H1 (cell line): ENCODE results near the gene EFCAB8. TPM values are rescaled to one million over a fixed set of nuclear protein-coding genes. Genes with fewer than 3 reads are reported as not detected.
A peak's percentile ranks its signal among the peaks of the same experiment; 100 is the strongest.

ENCODE experiments used
- CTCF ChIA-PET: fragments of 300-600 bp; sonication (Branson Sonifier 250); formaldehyde crosslinking; loops from one replicate; lab custom pipeline; 2021; ENCODE audit not compliant: partially characterized antibody; lab: Charles Lee
- POLR2A ChIA-PET: fragments of 300-600 bp; sonication (Branson Sonifier 250); formaldehyde crosslinking; loops from one replicate; lab custom pipeline; 2021; ENCODE audit warnings: inconsistent platforms; ENCODE audit not compliant: partially characterized antibody; lab: Charles Lee
- DNase-seq, 2 experiments: peaks; one replicate each; pipeline versions ENCODE4 v3.0.0 to v3.0.0-alpha.2; 2010 to 2022; ENCODE audit warnings: low spot score in 2 of 2, low read depth in 1 of 2, mixed read lengths in 1 of 2
- FAIRE-seq: peaks from 2 replicates; lab custom pipeline; 2011; peaks lifted over from hg19 to GRCh38; lab: Jason Lieb, UNC
- H2AFZ ChIP-seq: 2 replicates; pipeline ENCODE4 v1.8.1; 2012; ENCODE audit warnings: low read length, inconsistent platforms
- H2AK5ac ChIP-seq: 2 replicates; pipeline ENCODE4 v1.6.1; 2013; ENCODE audit warnings: low read depth, low read length
- H2BK120ac ChIP-seq: replicated peaks from 2 replicates; pipeline ENCODE3; 2013; ENCODE audit warnings: low read depth, low read length, inconsistent platforms
- H2BK12ac ChIP-seq: 2 replicates; pipeline ENCODE4 v1.6.1; 2013; ENCODE audit warnings: low read depth, low read length
- H2BK15ac ChIP-seq: 2 replicates; pipeline ENCODE4 v1.6.1; 2013; ENCODE audit warnings: low read length
- H2BK20ac ChIP-seq: 2 replicates; pipeline ENCODE4 v1.6.1; 2013; ENCODE audit warnings: low read length
- H2BK5ac ChIP-seq: 2 replicates; pipeline ENCODE4 v1.6.1; 2013; ENCODE audit warnings: low read depth, low read length
- H3K14ac ChIP-seq: 2 replicates; pipeline ENCODE4 v1.6.1; 2013; ENCODE audit warnings: inconsistent platforms; ENCODE audit not compliant: insufficient read length
- H3K18ac ChIP-seq: 2 replicates; pipeline ENCODE4 v1.6.1; 2013; ENCODE audit warnings: low read length; ENCODE audit errors: extremely low read depth
- H3K23ac ChIP-seq: 2 replicates; pipeline ENCODE4 v1.6.1; 2013; ENCODE audit warnings: inconsistent platforms; ENCODE audit not compliant: insufficient read length
- H3K23me2 ChIP-seq: 2 replicates; pipeline ENCODE4 v1.6.1; 2013; ENCODE audit warnings: low read depth, low read length
- H3K27ac ChIP-seq: 2 replicates; pipeline ENCODE4 v1.6.1; 2011; ENCODE audit warnings: low read depth, low read length, inconsistent platforms
- H3K27me3 ChIP-seq, 4 experiments: replicated peaks in 1 of 4; 1 replicate in 1 of 4; 2 replicates in 3 of 4; pipeline versions ENCODE4 v1.6.1 to v1.8.1; 2011 to 2013; ENCODE audit warnings: low read length in 3 of 4, mild to moderate bottlenecking in 3 of 4, inconsistent platforms in 2 of 4, mixed read lengths in 2 of 4, moderate library complexity in 1 of 4; ENCODE audit not compliant: control insufficient read depth in 3 of 4, insufficient read depth in 3 of 4; ENCODE audit errors: extremely low read depth in 1 of 4
- H3K36me3 ChIP-seq, 4 experiments: 2 replicates each; pipeline versions ENCODE4 v1.6.1 to v1.8.1; 2011 to 2013; ENCODE audit warnings: mild to moderate bottlenecking in 4 of 4, low read length in 3 of 4, moderate library complexity in 2 of 4, control low read depth in 1 of 4, inconsistent platforms in 1 of 4; ENCODE audit not compliant: insufficient read depth in 4 of 4, control insufficient read depth in 2 of 4
- H3K4ac ChIP-seq: replicated peaks from 2 replicates; pipeline ENCODE3; 2013; ENCODE audit warnings: low read length, low read depth, mixed read lengths, inconsistent platforms; ENCODE audit not compliant: insufficient read length
- H3K4me1 ChIP-seq, 4 experiments: replicated peaks in 1 of 4; 1 replicate in 1 of 4; 2 replicates in 3 of 4; pipeline versions ENCODE4 v1.6.1 to v1.8.1; 2011 to 2013; ENCODE audit warnings: low read length in 3 of 4, inconsistent platforms in 2 of 4, mixed read lengths in 1 of 4; ENCODE audit not compliant: insufficient read depth in 4 of 4, control insufficient read depth in 3 of 4
- H3K4me2 ChIP-seq, 2 experiments: 2 replicates each; pipeline versions ENCODE4 v1.6.1 to v1.8.1; 2011 to 2013; ENCODE audit warnings: low read depth in 2 of 2, low read length in 2 of 2, control low read depth in 1 of 2, inconsistent platforms in 1 of 2, mild to moderate bottlenecking in 1 of 2; ENCODE audit not compliant: insufficient read depth in 1 of 2
- H3K4me3 ChIP-seq, 4 experiments: fragments of 200-600, 300-600 bp in 1 of 4; sonication (generic), shearing (Covaris generic), sonication (Bioruptor Twin) in 1 of 4; 2 replicates each; pipeline versions ENCODE4 v1.5.1 to v1.8.1; 2011 to 2016; ENCODE audit warnings: low read length in 4 of 4, low read depth in 3 of 4, control low read depth in 2 of 4, inconsistent platforms in 2 of 4, mild to moderate bottlenecking in 2 of 4, mixed read lengths in 1 of 4, moderate library complexity in 1 of 4; ENCODE audit not compliant: insufficient read depth in 2 of 4; ENCODE audit errors: extremely low read depth in 1 of 4
- H3K56ac ChIP-seq: replicated peaks from 2 replicates; pipeline ENCODE3; 2013; ENCODE audit warnings: low read depth, mild to moderate bottlenecking, mixed read lengths, low read length, inconsistent platforms; ENCODE audit not compliant: insufficient read length
- H3K79me1 ChIP-seq: 2 replicates; pipeline ENCODE4 v1.6.1; 2013; ENCODE audit warnings: low read depth, low read length, control low read depth
- H3K79me2 ChIP-seq, 2 experiments: 2 replicates each; pipeline versions ENCODE4 v1.6.1 to v1.8.1; 2012 to 2013; ENCODE audit warnings: low read length in 2 of 2, mild to moderate bottlenecking in 2 of 2, inconsistent platforms in 1 of 2; ENCODE audit not compliant: insufficient read depth in 2 of 2, control insufficient read depth in 1 of 2
- H3K9ac ChIP-seq, 4 experiments: replicated peaks in 1 of 4; 1 replicate in 1 of 4; 2 replicates in 3 of 4; pipeline versions ENCODE4 v1.6.1 to v1.8.1; 2011 to 2013; ENCODE audit warnings: low read depth in 3 of 4, low read length in 3 of 4, control low read depth in 2 of 4, mild to moderate bottlenecking in 2 of 4, moderate library complexity in 2 of 4, inconsistent platforms in 1 of 4; ENCODE audit errors: extremely low read depth in 1 of 4
- H3K9me3 ChIP-seq, 2 experiments: 2 replicates each; pipeline versions ENCODE4 v1.6.1 to v1.8.1; 2012 to 2013; ENCODE audit warnings: mild to moderate bottlenecking in 2 of 2, moderate library complexity in 2 of 2, control low read depth in 1 of 2, inconsistent platforms in 1 of 2, low read depth in 1 of 2, low read length in 1 of 2, mixed read lengths in 1 of 2; ENCODE audit not compliant: insufficient read depth in 2 of 2
- H4K20me1 ChIP-seq, 2 experiments: replicated peaks in 1 of 2; 2 replicates each; pipeline versions ENCODE3 to v1.8.1; 2011 to 2013; ENCODE audit warnings: inconsistent platforms in 2 of 2, low read length in 2 of 2, mild to moderate bottlenecking in 1 of 2; ENCODE audit not compliant: insufficient read depth in 2 of 2, control insufficient read depth in 1 of 2
- H4K5ac ChIP-seq: 2 replicates; pipeline ENCODE4 v1.6.1; 2013; ENCODE audit warnings: low read length, low read depth, mixed read lengths, inconsistent platforms; ENCODE audit not compliant: insufficient read length
- H4K8ac ChIP-seq: 2 replicates; pipeline ENCODE4 v1.8.0; 2013; ENCODE audit warnings: mild to moderate bottlenecking, moderate library complexity, low read length, inconsistent platforms; ENCODE audit not compliant: insufficient read depth; ENCODE audit errors: extremely low read depth
- H4K91ac ChIP-seq: replicated peaks from 2 replicates; pipeline ENCODE3; 2013; ENCODE audit warnings: low read length, mixed read lengths, inconsistent platforms; ENCODE audit not compliant: insufficient read length
- ATF2 ChIP-seq: IDR thresholded peaks from 2 replicates; pipeline ENCODE4 v1.6.1; 2012; ENCODE audit warnings: low read length, inconsistent platforms
- BCL11A ChIP-seq, 2 experiments: IDR thresholded peaks; one replicate each; pipeline ENCODE4 v1.6.1; 2011; ENCODE audit warnings: low read depth in 2 of 2, low read length in 2 of 2, mild to moderate bottlenecking in 2 of 2
- CREB1 ChIP-seq: IDR thresholded peaks from 2 replicates; pipeline ENCODE4 v1.6.1; 2012; ENCODE audit warnings: inconsistent platforms
- HDAC6 ChIP-seq: IDR thresholded peaks from one replicate; pipeline ENCODE4 v1.7.1; 2012; ENCODE audit warnings: low read depth, mild to moderate bottlenecking, inconsistent platforms, low read length, moderate library complexity
- JUN ChIP-seq: IDR thresholded peaks from 2 replicates; pipeline ENCODE4 v1.6.1; 2011; ENCODE audit warnings: low read depth, mild to moderate bottlenecking, improper control_type of control experiment, low read length
- NRF1 ChIP-seq: IDR thresholded peaks from 2 replicates; pipeline ENCODE4 v1.6.1; 2011; ENCODE audit warnings: mild to moderate bottlenecking, low read depth, low read length, improper control_type of control experiment
- RBBP5 ChIP-seq: IDR thresholded peaks from 2 replicates; pipeline ENCODE4 v1.7.1; 2012; ENCODE audit warnings: low read depth, mild to moderate bottlenecking, inconsistent platforms, low read length, moderate library complexity, borderline replicate concordance
- SIRT6 ChIP-seq: IDR thresholded peaks from one replicate; pipeline ENCODE4 v1.7.1; 2012; ENCODE audit warnings: low read length, inconsistent platforms
- TAF1 ChIP-seq: IDR thresholded peaks from 2 replicates; pipeline ENCODE4 v1.6.1; 2011; ENCODE audit warnings: mild to moderate bottlenecking, low read depth, low read length
- TEAD4 ChIP-seq: IDR thresholded peaks from 2 replicates; pipeline ENCODE4 v1.6.1; 2012; ENCODE audit warnings: low read depth, low read length, inconsistent platforms, mixed read lengths
- WGBS, 2 experiments: shearing (Covaris generic) in 1 of 2; methylation state at CpG; one replicate each; pipeline versions ENCODE4 v1.1.6 to v1.1.7; 2013 to 2015; ENCODE audit warnings: low lambda C conversion rate in 2 of 2, mixed read lengths in 2 of 2, inconsistent platforms in 1 of 2, low coverage in 1 of 2, missing lambda C conversion rate in 1 of 2; ENCODE audit not compliant: insufficient replicate concordance in 2 of 2, insufficient coverage in 1 of 2, insufficient read length in 1 of 2; ENCODE audit errors: extremely low coverage in 1 of 2, missing lambda C conversion rate in 1 of 2; 5-methylcytosine and 5-hydroxymethylcytosine counted together
- polyA plus RNA-seq, 7 experiments: library from polyadenylated mRNA; depleted of rRNA in 3 of 7; stranded (reverse) in 5 of 7; unstranded in 2 of 7; fragments of >200 nt in 5 of 7; fragments of 200-250 nt in 2 of 7; gene quantifications; 1 replicate in 5 of 7; 2 replicates in 1 of 7; 4 replicates in 1 of 7; pipeline versions ENCODE4 v1.2.1 to v1.2.3, GENCODE V29; 2011 to 2013; ENCODE audit warnings: missing spikeins in 2 of 7, mixed read lengths in 2 of 7
- total RNA-seq: library from RNA; stranded (reverse); fragmentation: NEBNext Ultra II Directional; extraction: Animal tissue kit (Norgen Biotek cat#: 25700); gene quantifications from 2 replicates; pipeline ENCODE4 v1.2.1, GENCODE V29; 2021

Gene EFCAB8
- total and polyA plus RNA-seq, 2 of the 8 experiments (the other 6 are each of a cell fraction or from before 2014, with no cell fraction given) = 0.06 to 0.20 TPM

GRCh38 chr20:32970973-32971300 lies 112.2 kb downstream of the EFCAB8 start:
- Histone ChIP-seq H4K91ac (peak overlapping the region; percentile 98), H2BK120ac (peak overlapping the region; percentile 66), H3K4me1 (peaks cover 10 to 25% (median 16%) of the 10 kb centered on the region in 4 experiments), H2BK12ac (peak overlapping the region; percentile 94; the same call in 1 of the 2 replicates), H3K9ac (no peak overlapping the region), H3K27me3 (no peaks in the 10 kb centered on the region), H3K4ac (peak overlapping the region; percentile 71), H2BK5ac (peak overlapping the region; percentile 54; the same call in 1 of the 2 replicates), H2BK20ac (peak overlapping the region; percentile 82; the same call in 1 of the 2 replicates), H3K36me3 (no peaks in the 10 kb centered on the region), H3K14ac (peak overlapping the region; percentile 73), H2AFZ (no peak overlapping the region), H3K4me3 (no peak overlapping the region), H3K79me1 (no peaks in the 10 kb centered on the region; the same call in 1 of the 2 replicates), H3K23ac (no peak overlapping the region), H3K23me2 (no peaks in the 10 kb centered on the region), H3K27ac (no peak overlapping the region), H2BK15ac (no peak overlapping the region), H3K4me2 (no peak overlapping the region), H3K56ac (no peak overlapping the region), H3K79me2 (no peaks in the 10 kb centered on the region), H3K9me3 (no peaks in the 10 kb centered on the region), H3K18ac (peak overlapping the region; percentile 13; the same call in 1 of the 2 replicates), H4K8ac (no peak overlapping the region), H4K20me1 (no peaks in the 10 kb centered on the region), H4K5ac (no peak overlapping the region), H2AK5ac (peak overlapping the region; percentile 94; the same call in 1 of the 2 replicates)
- WGBS, 2 experiments = 76% methylated on average over 2 of the region's 2 CpGs; no CpG with 5 or more reads in 1 of the 2 experiments
- FAIRE-seq (no peak), DNase-seq (peak in 1 of 2 experiments; percentile 43)
- TF ChIP-seq SIRT6 (no peak), HDAC6 (no peak), BCL11A (IDR thresholded peaks at IDR 0.05; ENCODE audit: low read depth in 2 of 2, low read length in 2 of 2) (no peak), CREB1 (no peak), ATF2 (no peak), TEAD4 (no peak), TAF1 (no peak), RBBP5 (no peak), NRF1 (no peak), JUN (no peak)
- POLR2A ChIA-PET = no interaction called here
- CTCF ChIA-PET = interaction anchor here (1.3 to 2.2 kb wide), 4 partner anchors 25 to 47 kb away, joined by 3 to 11 read pairs (median 5); partner anchors contain the start of gene SUN5
